K562 (cell line): ENCODE results near the gene UBR3. TPM values are rescaled to one million over a fixed set of nuclear protein-coding genes. Genes with fewer than 3 reads are reported as not detected.

Experiments used
- BRCA1 ChIP-seq, 2 experiments: fragments of 450-650 bp in 1 of 2; sonication (generic) in 1 of 2; formaldehyde crosslinking in 1 of 2; IDR thresholded peaks; 2 replicates each; pipeline versions ENCODE4 v1.5.0 to v1.6.1; 2017 to 2020; ENCODE audit warnings: mild to moderate bottlenecking in 1 of 2, missing genetic modification reagents in 1 of 2
- CTCFL ChIP-seq: IDR thresholded peaks from 2 replicates; pipeline ENCODE4 v1.6.1; 2011; ENCODE audit warnings: borderline replicate concordance, low read depth, mild to moderate bottlenecking, moderate library complexity, low read length; ENCODE audit not compliant: insufficient read depth, poor library complexity, severe bottlenecking
- ETV1 ChIP-seq: fragments of 450-650 bp; conservative IDR thresholded peaks from 2 replicates; pipeline ENCODE4 v1.6.1; 2016; ENCODE audit warnings: missing genetic modification characterization, control low read depth, low read depth, missing compliant biosample characterization
- GABPB1 ChIP-seq: sonication (generic); formaldehyde crosslinking; IDR thresholded peaks from 2 replicates; pipeline ENCODE4 v1.8.0; 2022; ENCODE audit warnings: mild to moderate bottlenecking, missing genetic modification reagents
- GATAD2B ChIP-seq: fragments of 450-650 bp; IDR thresholded peaks from 2 replicates; pipeline ENCODE4 v1.6.1; 2017; ENCODE audit warnings: mild to moderate bottlenecking, borderline replicate concordance
- GTF2E2 ChIP-seq: fragments of 200-800 bp; sonication (Bioruptor generic); IDR thresholded peaks from 2 replicates; pipeline ENCODE4 v1.6.1; 2016; ENCODE audit warnings: missing genetic modification characterization, missing compliant biosample characterization
- HNRNPUL1 ChIP-seq: fragments of 200-400 bp; formaldehyde crosslinking; IDR thresholded peaks from 2 replicates; pipeline ENCODE4 v1.6.1; 2017; ENCODE audit warnings: low read length
- KHSRP ChIP-seq: fragments of 450-650 bp; IDR thresholded peaks from 2 replicates; pipeline ENCODE4 v1.6.1; 2017
- MNT ChIP-seq, 2 experiments: fragments of 450-650 bp; conservative IDR thresholded peaks; 2 replicates each; pipeline ENCODE4 v1.6.1; 2017; ENCODE audit warnings: mild to moderate bottlenecking in 2 of 2, moderate library complexity in 2 of 2
- NR1H2 ChIP-seq: sonication (generic); formaldehyde crosslinking; IDR thresholded peaks from 2 replicates; pipeline ENCODE4 v1.4.0; 2020; ENCODE audit warnings: mild to moderate bottlenecking, missing genetic modification reagents
- PBX2 ChIP-seq, 2 experiments: IDR thresholded peaks in 1 of 2; conservative IDR thresholded peaks in 1 of 2; 2 replicates each; pipeline ENCODE4 v1.6.1; 2016; ENCODE audit warnings: low read depth in 2 of 2, mild to moderate bottlenecking in 1 of 2, missing compliant biosample characterization in 1 of 2, missing genetic modification characterization in 1 of 2, moderate library complexity in 1 of 2
- POLR2A ChIP-seq: fragments of 450-650 bp; conservative IDR thresholded peaks from 2 replicates; pipeline ENCODE4 v1.6.1; 2016
- POLR2G ChIP-seq: fragments of 200-400 bp; formaldehyde crosslinking; IDR thresholded peaks from 2 replicates; pipeline ENCODE4 v1.6.1; 2017; ENCODE audit warnings: low read depth, mild to moderate bottlenecking, antibody characterized with exemption, low read length, moderate library complexity
- PPARD ChIP-seq: fragments of 250-450 bp; sonication (Bioruptor Pico); IDR thresholded peaks from 2 replicates; pipeline ENCODE4 v1.8.0; 2022; ENCODE audit warnings: inconsistent platforms, mild to moderate bottlenecking, moderate library complexity
- SIRT6 ChIP-seq: IDR thresholded peaks from one replicate; pipeline ENCODE4 v1.6.1; 2012; ENCODE audit warnings: low read depth, mild to moderate bottlenecking, control low read depth, inconsistent platforms, low read length, moderate library complexity
- SIX5 ChIP-seq, 2 experiments: IDR thresholded peaks; 2 replicates each; pipeline ENCODE4 v1.6.1; 2011; ENCODE audit warnings: low read length in 2 of 2, borderline replicate concordance in 1 of 2, low read depth in 1 of 2, mild to moderate bottlenecking in 1 of 2, moderate library complexity in 1 of 2; ENCODE audit not compliant: insufficient read depth in 1 of 2
- ZNF589 ChIP-seq: fragments of 200-800 bp; sonication (Bioruptor generic); IDR thresholded peaks from 2 replicates; pipeline ENCODE4 v1.6.1; 2016; ENCODE audit warnings: low read depth, missing genetic modification characterization, missing compliant biosample characterization
- ZNF639 ChIP-seq, 2 experiments: fragments of 200-800 bp in 1 of 2; sonication (Bioruptor generic) in 1 of 2; sonication (generic) in 1 of 2; formaldehyde crosslinking in 1 of 2; IDR thresholded peaks in 1 of 2; conservative IDR thresholded peaks in 1 of 2; 2 replicates each; pipeline versions ENCODE4 v1.5.0 to v1.6.1; 2016 to 2020; ENCODE audit warnings: missing compliant biosample characterization in 1 of 2, missing genetic modification characterization in 1 of 2, missing genetic modification reagents in 1 of 2
- ZNF778 ChIP-seq: fragments of 450-650 bp; formaldehyde crosslinking; IDR thresholded peaks from 2 replicates; pipeline ENCODE4 v1.4.0; 2020; ENCODE audit warnings: mild to moderate bottlenecking, moderate library complexity
- polyA plus RNA-seq, 8 experiments: library from polyadenylated mRNA; depleted of rRNA in 4 of 8; stranded (reverse) in 5 of 8; unstranded in 3 of 8; fragments of >200 nt; fragmentation: Nextera tagmentation in 2 of 8; fragmentation: Illumina TruSeq in 1 of 8; extraction: Ambion mirVana in 2 of 8; extraction: Trizol in 1 of 8; gene quantifications; 2 replicates each; pipeline versions ENCODE4 v1.2.1 to v1.2.3, GENCODE V29; 2011 to 2014; ENCODE audit warnings: inconsistent platforms in 1 of 8, missing spikeins in 1 of 8
- total RNA-seq, 7 experiments: library from RNA; depleted of rRNA in 6 of 7; stranded (reverse); fragments of >200 nt in 6 of 7; fragmentation: Illumina TruSeq in 2 of 7; extraction: Trizol in 2 of 7; gene quantifications; 2 replicates each; pipeline versions ENCODE4 v1.2.1 to v1.2.3, GENCODE V29; 2011 to 2021; ENCODE audit warnings: low replicate concordance in 1 of 7

The UBR3 gene
- total and polyA plus RNA-seq, 9 of the 15 experiments (the other 6 are each of a cell fraction or from before 2014, with no cell fraction given): 14.4 to 63.5 (median 40.4) TPM

GRCh38 chr2:170084820-170085491, 257.7 kb downstream of the UBR3 start (continued):
- no peak for TF ChIP-seq CTCFL
- peak; percentile 85 for TF ChIP-seq GTF2E2 (tag)
- TF ChIP-seq SIX5 (IDR thresholded peaks at IDR 0.05; ENCODE audit: borderline replicate concordance in 1 of 2, insufficient read depth in 1 of 2, low read depth in 1 of 2, low read length in 2 of 2): no peak
- TF ChIP-seq PPARD (CRISPR knock-in tag): no peak
- TF ChIP-seq KHSRP: no peak; the same call in 1 of the 2 replicates
- TF ChIP-seq HNRNPUL1: no peak
- peak; percentile 39; the same call in 1 of the 2 replicates for TF ChIP-seq ETV1 (tag)
- peak; percentile 39; the same call in 1 of the 2 replicates for TF ChIP-seq POLR2A
- no peak for TF ChIP-seq ZNF778 (CRISPR knock-in tag)
- TF ChIP-seq BRCA1 (IDR thresholded peaks at IDR 0.05): no peak
- TF ChIP-seq BRCA1 (CRISPR knock-in tag; IDR thresholded peaks at IDR 0.05): no peak
- no peak; the same call in none of the 2 replicates for TF ChIP-seq ZNF589 (CRISPR knock-in tag)
- TF ChIP-seq POLR2G: no peak
- no peak for TF ChIP-seq ZNF639 (CRISPR knock-in tag; conservative IDR thresholded peaks at IDR 0.05 in 1 of 2, IDR thresholded peaks at IDR 0.05 in 1 of 2)
- no peak for TF ChIP-seq GABPB1 (CRISPR knock-in tag)
- TF ChIP-seq PBX2 (CRISPR knock-in tag; IDR thresholded peaks at IDR 0.05; ENCODE audit: low read depth): no peak
- peak; percentile 94 for TF ChIP-seq PBX2 (tag; conservative IDR thresholded peaks at IDR 0.05; ENCODE audit: low read depth)
- TF ChIP-seq NR1H2: no peak
- TF ChIP-seq MNT (conservative IDR thresholded peaks at IDR 0.05): no peak
- TF ChIP-seq SIRT6: no peak
- TF ChIP-seq GATAD2B: no peak
